Stimulated activated CD4-positive, alpha-beta T cell treated with anti-CD3 and anti-CD28 coated beads, Interleukin-15, amount 100 ng/mL, for 48 hours (primary cell): ENCODE measurements around the gene LY6G6C.
"Not testable (repeated sequence)": the region's sequence is repeated elsewhere in the genome, so short reads cannot be mapped to it uniquely, and the experiment has no call there.

ENCODE experiments used
- DNase-seq, 2 donors: peaks; one replicate each; pipeline ENCODE4 v3.0.0-alpha.2; 2020; ENCODE audit warnings: low read depth in 2 of 2

The LY6G6C gene

DNA sequence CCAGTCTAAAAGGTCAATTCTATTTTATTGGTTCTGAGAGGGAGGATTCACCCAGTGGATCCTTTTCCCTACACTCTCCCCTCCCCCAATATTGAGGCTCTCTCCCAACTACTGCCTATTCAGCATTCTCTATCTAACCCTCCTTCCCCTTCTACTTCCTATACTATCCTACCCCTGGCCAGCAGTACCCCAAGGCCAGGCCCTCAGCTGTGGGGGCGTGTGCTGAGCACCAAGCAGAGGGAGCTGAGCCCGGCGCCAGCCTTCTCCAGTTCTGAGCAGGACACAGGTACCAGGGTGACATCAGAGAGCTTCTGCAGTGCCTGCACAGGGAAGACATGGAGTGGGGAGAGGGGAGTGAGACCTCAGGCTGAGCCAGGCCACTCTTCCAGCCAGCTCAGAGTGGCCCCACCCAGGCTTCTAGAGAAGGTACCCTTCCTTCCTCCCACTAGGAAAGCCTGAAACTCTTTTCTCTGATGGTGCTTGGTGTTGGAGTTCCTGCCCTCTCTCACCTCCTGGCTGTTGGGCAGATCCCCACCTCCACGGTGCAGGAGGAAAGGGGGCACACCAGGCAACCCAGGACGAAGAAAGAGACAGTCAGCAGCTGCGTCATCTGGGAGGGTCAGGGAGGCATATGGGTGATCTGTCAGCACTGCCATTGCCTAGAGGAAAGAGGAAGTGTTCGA, 5.6 kb upstream of the LY6G6C start:
- DNase-seq, result no peak

DNA sequence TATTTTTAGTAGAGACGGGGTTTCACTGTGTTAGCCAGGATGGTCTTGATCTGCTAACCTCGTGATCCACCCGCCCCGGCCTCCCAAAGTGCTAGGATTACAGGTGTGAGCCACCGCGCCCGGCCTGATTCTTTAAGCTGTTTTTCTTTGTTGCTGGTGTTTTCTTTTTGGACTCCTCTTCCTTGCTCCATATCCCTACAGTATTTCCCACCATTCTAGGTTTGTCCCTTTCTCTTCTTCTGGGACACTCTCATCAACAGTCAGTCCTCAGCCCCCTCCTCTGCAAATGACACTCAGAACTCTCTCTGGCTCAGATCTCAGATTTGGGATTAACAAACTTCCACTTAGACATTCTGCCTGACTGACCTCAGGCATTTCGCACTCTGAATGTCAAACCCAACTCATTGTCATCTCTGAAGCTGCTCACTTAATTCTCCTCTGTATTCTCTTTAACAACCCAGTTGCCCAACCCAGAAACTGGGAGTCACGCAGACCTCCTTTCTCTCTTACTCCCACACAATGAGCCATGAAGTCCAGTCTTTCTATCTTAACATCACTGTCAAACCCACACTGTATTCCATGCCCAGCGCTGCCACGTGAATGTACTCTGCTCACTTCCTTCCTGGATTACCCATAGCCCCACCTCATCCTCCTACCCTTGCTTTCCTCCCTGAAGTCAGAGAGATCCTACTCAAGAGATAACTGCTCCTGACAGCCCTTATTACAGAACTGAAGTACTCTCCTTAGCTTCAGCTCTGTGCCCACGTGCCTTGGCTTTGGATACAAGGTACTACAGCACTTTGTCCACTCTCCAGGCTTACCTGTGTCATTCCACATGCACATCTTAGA, 4.2 kb upstream of the LY6G6C start:
- no peak for DNase-seq

DNA sequence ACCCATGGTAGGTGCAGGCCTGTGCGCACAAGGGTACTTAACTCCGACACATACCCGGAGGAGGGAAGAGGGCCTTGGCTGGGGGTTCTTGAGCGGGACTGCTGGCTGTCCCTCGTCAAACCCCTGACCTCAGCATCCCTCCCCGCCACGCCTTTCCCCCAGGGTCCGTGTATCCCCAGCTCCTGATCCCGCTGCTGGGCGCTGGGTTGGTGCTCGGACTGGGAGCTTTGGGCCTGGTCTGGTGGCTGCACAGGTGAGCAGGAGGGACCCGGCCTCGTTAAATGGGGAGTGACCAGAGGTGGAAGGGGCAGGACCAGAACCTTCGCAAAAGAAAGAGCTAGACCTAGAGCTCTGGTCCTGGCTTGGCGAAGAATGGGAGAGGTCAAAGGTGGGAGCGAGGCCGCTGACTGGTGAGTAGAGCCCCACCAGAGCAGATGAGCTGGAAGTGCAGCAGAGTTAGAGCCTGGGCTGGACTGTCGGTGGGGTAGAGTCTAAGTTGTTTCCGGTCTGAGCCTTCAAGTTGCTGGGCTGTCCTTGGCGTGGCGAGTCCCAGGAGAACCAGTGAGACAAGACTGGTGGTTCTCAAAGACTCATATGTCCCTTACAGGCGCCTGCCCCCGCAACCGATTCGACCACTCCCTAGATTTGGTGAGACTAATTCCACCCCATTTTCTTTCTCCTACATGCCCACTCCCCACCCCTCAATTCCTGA, 2.6 kb upstream of the LY6G6C start:
- no peak for DNase-seq

DNA sequence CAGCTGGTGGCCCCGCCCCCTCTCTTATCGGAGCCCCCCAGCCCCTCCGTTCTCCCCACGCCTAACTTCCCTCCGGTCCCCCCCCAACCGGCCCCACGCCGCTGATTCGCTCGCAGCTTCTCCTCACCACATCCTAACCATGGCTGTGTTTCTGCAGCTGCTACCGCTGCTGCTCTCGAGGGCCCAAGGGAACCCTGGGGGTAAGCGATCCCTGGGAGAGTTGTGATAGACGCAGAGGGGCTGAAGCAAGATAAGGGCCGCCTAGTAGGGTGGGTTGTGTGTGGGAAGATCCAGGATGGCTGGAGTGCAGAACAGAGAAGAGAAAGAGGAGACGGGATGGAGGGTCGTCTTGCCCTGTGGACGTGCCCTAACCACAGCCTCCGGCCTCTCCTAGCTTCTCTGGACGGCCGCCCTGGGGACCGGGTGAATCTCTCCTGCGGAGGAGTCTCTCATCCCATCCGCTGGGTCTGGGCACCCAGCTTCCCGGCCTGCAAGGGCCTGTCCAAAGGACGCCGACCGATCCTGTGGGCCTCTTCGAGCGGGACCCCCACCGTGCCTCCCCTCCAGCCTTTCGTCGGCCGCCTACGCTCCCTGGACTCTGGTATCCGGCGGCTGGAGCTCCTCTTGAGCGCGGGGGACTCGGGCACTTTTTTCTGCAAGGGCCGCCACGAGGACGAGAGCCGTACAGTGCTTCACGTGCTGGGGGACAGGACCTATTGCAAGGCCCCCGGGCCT, 1.9 kb upstream of the LY6G6C start, which contains the start of gene MPIG6B:
MPIG6B (plus strand) TSS at position 129 of the 735 bp plus-strand sequence; CDS start at position 140, 11 bp downstream.
- DNase-seq, result no peak

DNA sequence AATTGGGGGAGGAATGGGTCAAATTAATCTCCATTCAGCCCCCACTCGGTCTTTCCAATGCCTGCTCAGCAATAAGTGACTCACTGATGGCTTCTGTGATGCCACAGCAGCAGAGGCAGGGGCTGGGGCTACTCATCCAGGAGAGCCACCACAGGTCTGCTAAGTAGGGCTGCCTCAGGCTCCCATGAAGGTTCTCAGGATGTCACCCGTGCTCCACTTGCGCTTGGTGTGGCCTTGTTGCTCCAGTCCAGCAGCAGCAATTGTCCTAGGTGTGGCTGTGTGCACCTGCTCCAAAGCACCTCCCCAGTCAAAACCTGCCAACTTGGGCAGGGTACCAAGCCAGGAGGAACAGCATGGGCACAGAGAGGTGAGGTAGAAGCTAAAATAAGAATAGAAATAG, 627 bp upstream of the LY6G6C start:
- DNase-seq, result no peak

DNA sequence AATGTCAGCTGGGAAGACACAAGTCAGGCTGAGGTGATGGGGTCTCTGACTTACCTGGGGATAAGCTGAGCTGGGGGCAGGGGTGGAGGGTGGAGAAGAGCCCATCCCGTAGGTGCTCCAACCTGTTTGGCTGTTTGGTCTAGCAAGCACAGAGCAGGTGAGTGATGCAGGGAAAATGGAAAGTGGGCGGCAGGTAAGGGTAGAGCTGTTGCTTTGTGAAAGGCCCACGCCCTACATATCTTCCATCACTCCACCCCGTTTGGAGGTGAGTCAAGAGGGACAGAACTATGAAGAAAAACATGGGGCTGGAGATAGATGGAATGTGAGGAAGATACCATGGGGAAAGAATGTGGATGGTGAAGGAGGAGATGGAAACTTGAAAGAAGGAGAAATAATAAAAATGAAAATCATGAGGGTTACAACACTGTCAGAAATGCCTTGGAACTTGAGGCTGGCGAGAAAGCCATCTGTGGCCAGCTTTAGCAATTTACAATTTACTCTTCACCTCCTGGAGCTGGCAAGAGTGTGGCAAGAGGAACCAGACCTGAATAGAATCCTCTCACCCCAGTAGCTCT, 1.3 kb downstream of the LY6G6C start:
- no peak for DNase-seq

DNA sequence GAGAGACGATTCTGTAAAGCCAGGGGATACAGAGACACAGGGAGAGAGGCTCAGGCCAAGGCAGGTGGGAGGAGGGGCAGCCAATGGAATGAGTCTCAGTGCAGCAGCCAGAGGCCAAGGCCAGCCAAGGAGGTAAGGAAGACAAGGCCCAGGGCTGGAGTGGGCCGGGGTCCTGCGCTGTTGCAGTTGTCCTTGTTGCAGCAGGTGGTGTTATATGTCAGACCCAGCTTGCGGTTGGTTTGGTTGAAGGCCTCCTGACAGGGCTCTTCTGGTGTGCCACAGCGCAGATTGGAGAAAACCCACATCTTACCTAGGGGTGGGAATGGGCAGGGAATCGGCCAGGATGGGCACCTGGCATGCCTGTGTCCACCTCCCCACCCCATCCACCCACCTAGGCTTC, 2.5 kb downstream of the LY6G6C start:
- DNase-seq, result no peak

DNA sequence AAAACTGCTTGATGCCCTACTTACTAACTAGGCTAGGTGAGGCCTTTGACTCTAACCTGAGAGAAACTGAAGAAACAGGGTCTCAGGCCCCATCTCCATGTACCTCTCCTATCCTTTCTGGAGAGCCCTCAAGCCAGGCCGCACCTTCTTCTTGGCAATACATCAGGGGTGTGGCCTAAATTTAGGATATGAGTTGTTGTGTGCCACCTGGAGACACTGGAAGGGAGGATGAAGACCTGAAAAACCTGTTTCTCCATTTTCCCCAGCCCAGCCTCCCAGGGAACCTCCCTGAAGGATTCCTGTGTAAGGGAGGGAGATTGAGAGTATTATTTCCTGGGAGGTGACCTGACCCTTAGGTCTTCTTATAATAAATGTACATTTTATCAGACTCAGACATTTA, 3.3 kb downstream of the LY6G6C start:
- DNase-seq, result no peak

DNA sequence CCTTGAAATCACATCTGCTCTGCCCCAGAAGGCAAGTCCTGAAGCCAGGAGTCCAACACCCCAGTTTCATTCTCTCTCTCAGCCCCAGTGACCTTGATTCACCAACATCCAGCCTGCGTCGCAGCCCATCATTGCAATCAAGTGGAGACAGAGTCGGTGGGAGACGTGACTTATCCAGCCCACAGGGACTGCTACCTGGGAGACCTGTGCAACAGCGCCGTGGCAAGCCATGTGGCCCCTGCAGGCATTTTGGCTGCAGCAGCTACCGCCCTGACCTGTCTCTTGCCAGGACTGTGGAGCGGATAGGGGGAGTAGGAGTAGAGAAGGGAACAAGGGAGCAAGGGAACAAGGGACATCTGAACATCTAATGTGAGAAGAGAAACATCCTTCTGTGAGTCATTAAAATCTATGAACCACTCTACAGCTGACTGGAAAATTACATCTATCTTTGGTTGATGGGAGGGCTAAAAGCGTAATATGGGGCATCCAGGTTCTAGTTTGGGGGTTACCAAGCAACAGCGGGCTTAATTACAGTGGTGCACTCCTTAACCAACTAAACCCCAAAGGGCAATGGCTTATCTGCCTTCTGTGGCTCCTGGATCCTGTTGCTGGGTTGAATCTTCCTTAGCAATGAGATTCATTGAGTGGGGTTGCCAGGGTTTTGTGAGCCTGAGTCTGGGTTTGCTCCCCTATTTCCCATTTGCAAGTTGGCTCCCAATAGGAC, 3.9 kb downstream of the LY6G6C start:
- DNase-seq, result no peak

DNA sequence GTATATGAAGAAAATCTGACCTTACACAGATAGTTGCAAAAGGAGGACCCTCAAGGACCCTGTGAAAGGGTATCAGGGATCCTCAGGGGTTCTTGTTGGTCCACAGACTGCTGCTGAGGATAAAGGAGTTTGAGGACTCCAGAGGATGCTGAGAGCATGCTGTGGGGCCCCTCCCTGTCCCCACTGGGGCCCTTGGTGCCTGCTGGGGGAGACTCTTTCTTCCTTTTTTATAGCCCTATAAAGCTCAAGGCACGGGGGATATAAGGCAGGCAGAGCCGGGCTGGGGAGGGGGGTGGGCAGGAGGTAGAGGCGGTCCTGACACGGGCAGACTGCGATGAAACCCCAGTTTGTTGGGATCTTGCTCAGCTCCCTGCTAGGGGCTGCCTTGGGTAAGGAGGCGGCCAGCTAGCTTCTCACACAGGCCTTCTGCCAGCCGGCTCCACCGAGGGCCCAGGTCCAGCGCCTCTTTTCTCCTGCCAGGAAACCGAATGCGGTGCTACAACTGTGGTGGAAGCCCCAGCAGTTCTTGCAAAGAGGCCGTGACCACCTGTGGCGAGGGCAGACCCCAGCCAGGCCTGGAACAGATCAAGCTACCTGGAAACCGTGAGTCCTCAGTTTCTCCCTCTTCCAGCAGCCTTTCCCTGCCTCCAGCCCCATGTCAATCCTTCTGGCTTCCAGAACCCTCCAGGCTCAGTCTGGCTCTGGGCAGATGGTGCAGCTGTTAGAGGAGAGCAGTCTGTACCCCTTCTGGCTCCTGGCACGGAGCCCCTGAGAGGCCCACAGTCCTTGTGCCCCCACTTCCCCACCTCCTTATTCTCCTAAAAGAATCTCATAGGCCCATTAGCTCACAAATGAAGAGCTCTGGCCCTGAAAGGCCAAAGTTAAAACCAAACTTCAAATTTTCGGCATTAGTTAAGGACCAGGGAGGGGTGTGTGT, 6.3 kb downstream of the LY6G6C start, which contains the start of gene LY6G6D:
LY6G6D (plus strand) TSS at position 327 of the 937 bp plus-strand sequence; CDS start at position 335, 8 bp downstream.
- no peak for DNase-seq

DNA sequence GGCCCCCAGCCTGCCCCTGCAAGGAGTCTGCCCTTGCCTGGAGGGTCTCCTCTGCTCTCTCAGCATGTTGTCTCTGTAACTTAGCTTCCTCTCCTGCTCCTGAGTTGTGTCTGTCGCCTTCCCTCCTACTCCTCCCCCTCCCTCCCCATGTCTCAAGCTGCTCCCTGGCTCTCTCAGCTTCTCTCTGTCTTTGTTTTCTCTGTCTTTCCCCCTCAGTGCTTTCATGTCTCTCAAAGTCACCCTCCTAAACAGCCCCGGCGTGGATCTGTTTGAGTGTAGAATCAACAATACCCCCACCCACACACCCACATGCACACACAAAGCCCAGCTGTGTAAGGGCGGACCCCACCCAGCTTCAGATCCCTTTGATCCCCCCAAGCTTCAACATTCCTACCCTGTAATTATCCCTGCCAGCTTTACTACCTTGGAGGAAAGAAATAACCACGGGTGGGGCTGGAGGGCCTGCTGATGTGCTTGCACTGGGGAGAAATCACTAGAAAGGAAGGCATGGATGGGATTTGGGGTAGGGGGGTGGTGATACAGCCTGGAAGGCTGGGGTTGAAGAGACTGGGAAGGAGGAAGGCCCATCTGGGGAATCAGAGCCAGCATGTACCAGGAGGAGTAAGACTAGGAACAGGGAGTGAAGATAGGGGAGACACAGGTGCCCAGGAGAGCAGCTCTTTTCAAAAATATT, 7.4 kb downstream of the LY6G6C start:
- DNase-seq, result no peak

DNA sequence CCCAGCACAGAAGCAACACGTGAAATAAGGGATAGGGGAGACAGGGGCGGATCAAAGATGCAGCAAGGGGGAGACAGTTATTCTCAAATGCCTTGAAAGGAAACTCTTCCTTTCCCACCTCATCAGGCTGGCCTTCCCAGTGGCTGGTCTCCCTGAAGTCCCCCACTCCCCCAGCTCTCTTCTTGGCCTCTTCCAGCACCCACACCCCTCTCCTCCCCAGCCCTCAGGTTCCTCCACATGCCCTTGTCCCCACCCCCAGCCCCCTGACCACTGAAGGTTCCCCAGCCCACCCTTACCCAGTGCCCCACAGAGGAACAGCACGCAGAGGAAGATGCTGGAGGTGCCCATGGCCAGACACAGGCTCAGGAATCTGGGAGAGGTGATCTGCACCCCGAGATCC, 8.1 kb downstream of the LY6G6C start:
- DNase-seq, result no peak

DNA sequence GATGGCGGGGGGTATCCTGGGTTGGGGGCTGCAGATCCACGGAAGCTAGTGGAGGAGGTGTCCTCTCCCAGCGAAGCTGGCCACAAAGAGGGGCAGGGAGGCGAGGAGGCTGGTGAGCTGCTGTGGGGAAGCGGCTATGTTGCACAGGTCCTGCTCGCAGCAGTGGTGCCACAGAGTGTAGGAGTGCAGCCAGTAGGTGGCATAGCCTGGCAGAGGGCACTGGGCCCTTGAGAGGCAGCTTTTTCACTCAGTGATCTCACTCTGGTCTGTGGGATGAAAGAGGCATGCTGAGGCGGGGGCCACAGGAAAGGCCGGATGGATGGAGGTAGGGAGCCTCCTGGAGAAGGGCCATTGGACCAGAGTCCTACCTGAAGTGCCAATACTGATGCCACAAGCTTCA, 9.2 kb downstream of the LY6G6C start:
- no peak for DNase-seq

DNA sequence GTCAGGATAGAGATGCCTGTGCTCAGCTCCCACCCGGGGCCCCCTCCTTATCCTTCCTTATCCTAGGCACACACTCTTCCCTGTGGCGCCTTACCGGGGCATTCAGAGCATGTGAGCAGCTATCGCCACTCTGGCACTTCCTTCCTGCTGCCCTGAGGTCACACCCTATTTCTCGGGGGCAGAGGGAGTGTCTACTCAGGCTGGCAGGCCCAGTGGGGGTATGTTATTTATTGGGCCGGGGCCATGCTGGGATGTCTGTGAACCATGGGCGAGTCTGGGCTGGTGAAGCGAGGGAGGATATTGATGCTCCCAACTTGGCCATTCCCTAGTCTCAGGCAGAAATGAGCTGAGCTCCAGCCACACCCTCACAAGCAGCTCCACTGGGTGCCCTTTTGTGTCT, 10.3 kb downstream of the LY6G6C start:
- no peak for DNase-seq

DNA sequence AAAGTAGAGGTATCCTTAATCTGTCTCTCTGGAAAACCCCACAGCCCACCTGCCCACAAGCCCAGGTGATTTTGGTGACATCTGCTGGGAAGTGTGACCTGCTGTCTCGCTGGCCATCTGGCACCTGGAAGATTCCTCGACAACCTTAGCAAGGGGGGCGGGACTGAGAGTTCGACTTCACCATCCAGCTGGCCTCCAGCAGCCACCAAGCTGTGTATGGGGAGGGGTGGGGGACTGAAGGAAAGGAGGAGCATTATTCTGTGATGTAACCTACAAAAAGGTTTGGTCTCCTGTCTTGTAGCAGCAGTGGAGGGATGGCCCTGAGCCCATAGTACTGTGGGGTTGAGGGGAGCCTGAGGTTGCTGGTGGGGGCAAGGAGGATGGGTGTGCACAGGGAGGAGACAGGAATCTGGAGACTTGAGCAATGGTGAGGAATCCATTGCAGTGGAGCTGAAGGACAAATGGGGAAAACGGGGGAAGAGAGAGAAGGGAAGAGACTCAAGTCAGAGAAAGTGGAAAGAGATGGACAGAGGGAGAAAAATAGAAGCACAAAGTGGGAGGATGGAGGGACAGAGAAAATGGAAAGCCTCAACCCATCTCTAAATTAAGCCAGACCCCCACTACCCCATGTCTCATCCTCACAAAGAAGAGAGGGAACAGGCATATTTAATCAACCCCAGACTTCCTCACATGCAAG, 10.9 kb downstream of the LY6G6C start:
- DNase-seq, result no peak

DNA sequence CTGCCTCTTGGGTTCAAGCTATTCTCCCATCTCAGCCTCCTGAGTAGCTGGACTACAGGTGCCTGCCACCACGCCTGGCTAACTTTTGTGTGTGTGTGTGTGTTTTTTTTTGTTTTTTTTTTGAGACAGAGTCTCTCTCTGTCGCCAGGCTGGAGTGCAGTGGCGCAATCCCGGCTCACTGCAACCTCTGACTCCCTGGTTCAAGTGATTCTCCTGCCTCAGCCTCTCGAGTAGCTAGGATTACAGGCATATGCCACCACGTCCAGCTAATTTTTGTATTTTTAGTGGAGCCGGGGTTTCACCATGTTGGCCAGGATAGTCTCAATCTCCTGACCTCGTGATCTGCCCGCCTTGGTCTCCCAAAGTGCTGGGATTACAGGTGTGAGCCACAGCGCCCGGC, 12.4 kb downstream of the LY6G6C start:
- not testable (repeated sequence) for DNase-seq

DNA sequence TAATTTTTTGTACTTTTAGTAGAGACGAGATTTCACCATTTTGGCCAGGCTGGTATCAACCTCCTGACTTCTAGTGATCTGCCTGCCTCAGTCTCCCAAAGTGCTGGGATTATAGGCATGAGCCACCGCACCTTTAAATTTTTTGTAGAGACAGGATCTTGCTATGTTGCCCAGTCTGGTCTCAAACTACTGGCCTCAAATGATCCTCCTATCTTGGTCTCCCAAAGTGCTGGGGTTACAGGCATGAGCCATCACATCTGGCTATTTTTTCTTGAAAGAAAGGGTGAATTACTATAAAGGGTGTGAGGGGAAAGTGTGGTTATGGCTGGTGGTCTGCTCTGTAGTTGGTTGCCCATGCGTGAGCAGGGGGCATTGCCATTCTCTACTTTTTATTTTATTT, 13.3 kb downstream of the LY6G6C start:
- DNase-seq, result no peak

DNA sequence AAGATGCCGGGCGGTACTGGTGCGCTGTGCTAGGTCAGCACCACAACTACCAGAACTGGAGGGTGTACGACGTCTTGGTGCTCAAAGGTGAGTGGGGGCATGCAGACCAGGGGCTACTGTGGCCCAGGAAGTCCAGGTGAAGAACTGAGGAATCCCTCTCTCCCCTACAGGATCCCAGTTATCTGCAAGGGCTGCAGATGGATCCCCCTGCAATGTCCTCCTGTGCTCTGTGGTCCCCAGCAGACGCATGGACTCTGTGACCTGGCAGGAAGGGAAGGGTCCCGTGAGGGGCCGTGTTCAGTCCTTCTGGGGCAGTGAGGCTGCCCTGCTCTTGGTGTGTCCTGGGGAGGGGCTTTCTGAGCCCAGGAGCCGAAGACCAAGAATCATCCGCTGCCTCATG, 13.8 kb downstream of the LY6G6C start:
- DNase-seq, result no peak
